ENCODE data around the gene WFIKKN1.

DNA sequence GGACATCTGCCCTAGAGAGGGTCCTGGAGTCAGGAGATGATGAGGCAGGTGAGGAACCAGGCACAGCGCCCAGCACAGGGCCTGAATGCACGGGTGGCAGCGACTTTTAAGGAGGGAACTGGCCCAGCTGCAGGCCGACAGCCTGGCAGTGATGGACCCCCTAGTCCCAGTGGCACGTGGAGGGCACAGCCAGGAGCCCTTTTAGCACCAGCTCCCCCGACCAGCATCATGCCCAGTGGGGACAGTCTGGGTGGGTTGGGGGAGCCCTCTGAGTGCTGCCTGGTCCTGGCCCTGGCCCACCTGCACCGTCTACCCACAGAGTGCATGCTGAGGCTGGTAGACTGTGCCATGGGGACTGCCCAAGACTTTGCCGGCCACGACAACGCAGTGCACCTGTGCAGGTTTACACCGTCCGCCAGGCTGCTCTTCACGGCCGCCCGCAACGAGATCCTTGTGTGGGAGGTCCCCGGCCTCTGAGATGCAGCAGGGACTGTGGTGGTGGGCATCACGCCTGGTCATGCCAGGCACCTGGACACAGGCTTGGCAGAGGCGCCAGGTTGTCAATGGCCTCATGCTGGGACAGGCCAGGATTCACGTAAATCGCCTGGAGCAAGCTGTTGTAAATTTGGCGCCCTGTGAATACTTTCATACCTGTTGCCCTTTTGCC lies 36.5 kb downstream of the WFIKKN1 start:
- TF ChIP-seq POLR2A (IDR thresholded peaks at IDR 0.05), result no peak
- TF ChIP-seq, protein P1, sequence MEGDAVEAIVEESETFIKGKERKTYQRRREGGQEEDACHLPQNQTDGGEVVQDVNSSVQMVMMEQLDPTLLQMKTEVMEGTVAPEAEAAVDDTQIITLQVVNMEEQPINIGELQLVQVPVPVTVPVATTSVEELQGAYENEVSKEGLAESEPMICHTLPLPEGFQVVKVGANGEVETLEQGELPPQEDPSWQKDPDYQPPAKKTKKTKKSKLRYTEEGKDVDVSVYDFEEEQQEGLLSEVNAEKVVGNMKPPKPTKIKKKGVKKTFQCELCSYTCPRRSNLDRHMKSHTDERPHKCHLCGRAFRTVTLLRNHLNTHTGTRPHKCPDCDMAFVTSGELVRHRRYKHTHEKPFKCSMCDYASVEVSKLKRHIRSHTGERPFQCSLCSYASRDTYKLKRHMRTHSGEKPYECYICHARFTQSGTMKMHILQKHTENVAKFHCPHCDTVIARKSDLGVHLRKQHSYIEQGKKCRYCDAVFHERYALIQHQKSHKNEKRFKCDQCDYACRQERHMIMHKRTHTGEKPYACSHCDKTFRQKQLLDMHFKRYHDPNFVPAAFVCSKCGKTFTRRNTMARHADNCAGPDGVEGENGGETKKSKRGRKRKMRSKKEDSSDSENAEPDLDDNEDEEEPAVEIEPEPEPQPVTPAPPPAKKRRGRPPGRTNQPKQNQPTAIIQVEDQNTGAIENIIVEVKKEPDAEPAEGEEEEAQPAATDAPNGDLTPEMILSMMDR (IDR thresholded peaks at IDR 0.05), result no peak
